Tibial nerve (tissue), 3 donors: Measurements from ENCODE around the gene CD55.

ENCODE experiments used
- EP300 ChIP-seq, 2 donors: sonication (generic); formaldehyde crosslinking; IDR thresholded peaks; one replicate each; pipeline ENCODE4 v1.6.1; 2017; ENCODE audit warnings: antibody characterized with exemption in 2 of 2, mild to moderate bottlenecking in 1 of 2
- POLR2A ChIP-seq, 2 donors: fragments of 450-650 bp; IDR thresholded peaks; one replicate each; pipeline ENCODE4 v1.6.1; 2017; ENCODE audit warnings: antibody characterized with exemption in 2 of 2, mild to moderate bottlenecking in 2 of 2, moderate library complexity in 2 of 2

DNA sequence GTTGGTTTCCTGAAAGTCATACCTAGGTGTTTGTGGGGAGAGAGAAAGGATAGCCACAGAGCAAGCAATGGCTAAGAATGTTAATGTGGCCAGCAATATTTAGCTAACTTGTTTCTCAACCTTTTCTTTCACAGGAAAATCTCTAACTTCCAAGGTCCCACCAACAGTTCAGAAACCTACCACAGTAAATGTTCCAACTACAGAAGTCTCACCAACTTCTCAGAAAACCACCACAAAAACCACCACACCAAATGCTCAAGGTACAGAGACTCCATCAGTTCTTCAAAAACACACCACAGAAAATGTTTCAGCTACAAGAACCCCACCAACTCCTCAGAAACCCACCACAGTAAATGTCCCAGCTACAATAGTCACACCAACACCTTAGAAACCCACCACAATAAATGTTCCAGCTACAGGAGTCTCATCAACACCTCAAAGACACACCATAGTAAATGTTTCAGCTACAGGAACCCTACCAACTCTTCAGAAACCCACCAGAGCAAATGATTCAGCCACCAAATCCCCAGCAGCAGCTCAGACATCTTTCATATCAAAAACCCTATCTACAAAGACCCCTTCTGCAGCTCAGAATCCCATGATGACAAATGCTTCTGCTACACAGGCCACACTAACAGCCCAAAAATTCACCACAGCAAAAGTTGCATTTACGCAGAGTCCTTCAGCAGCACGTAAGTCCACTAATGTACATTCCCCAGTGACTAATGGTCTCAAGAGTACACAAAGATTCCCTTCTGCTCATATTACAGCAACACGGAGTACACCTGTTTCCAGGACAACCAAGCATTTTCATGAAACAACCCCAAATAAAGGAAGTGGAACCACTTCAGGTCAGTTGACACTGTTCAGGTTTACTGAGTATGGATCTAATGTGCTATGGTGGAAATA, 15.3 kb downstream of the CD55 start:
- TF ChIP-seq EP300 (IDR thresholded peaks at IDR 0.05) (no peak), POLR2A (IDR thresholded peaks at IDR 0.05) (no peak)
